Upper lobe of left lung (tissue), 6 donors: ENCODE measurements around the gene MDFI. TPM values are rescaled to one million over a fixed set of nuclear protein-coding genes. Genes with fewer than 3 reads are reported as not detected.

Experiments used
- ATAC-seq, 2 donors: fragments of 200-7000 bp; cut with Tn5 transposase; one replicate each; pipeline ENCODE4 v1.9.1; 2022; ENCODE audit warnings: mild to moderate bottlenecking in 2 of 2, moderate library complexity in 2 of 2; ENCODE audit not compliant: low FRiP score in 2 of 2
- DNase-seq, 2 donors: peaks; one replicate each; pipeline ENCODE4 v3.0.0-alpha.2; 2019 to 2020
- H3K27ac ChIP-seq, 4 donors: fragments of 200-600 bp; sonication (generic); one replicate each; pipeline ENCODE4 v1.5.1; 2016 to 2019
- H3K27me3 ChIP-seq, 4 donors: fragments of 200-600 bp; sonication (generic); one replicate each; pipeline ENCODE4 v1.5.1; 2017 to 2019
- H3K36me3 ChIP-seq, 4 donors: fragments of 200-600 bp; sonication (generic); one replicate each; pipeline ENCODE4 v1.5.1; 2016 to 2019
- H3K4me1 ChIP-seq, 4 donors: fragments of 200-600 bp; sonication (generic); one replicate each; pipeline ENCODE4 v1.5.1; 2018 to 2019
- H3K4me3 ChIP-seq, 4 donors: fragments of 200-600 bp; sonication (generic); one replicate each; pipeline ENCODE4 v1.5.1; 2017 to 2019; ENCODE audit warnings: mild to moderate bottlenecking in 2 of 4, moderate library complexity in 1 of 4
- H3K9me3 ChIP-seq, 4 donors: fragments of 200-600 bp; sonication (generic); one replicate each; pipeline ENCODE4 v1.5.1; 2018 to 2019
- EP300 ChIP-seq, 4 donors: sonication (generic); formaldehyde crosslinking; IDR thresholded peaks; one replicate each; pipeline ENCODE4 v1.5.1; 2017; ENCODE audit warnings: antibody characterized with exemption in 4 of 4, control low read depth in 2 of 4
- POLR2A ChIP-seq, 4 donors: fragments of 450-650 bp; IDR thresholded peaks; one replicate each; pipeline ENCODE4 v1.5.1; 2016 to 2017; ENCODE audit warnings: antibody characterized with exemption in 4 of 4, mild to moderate bottlenecking in 2 of 4
- POLR2AphosphoS5 ChIP-seq, 2 donors: sonication (generic); formaldehyde crosslinking; IDR thresholded peaks; one replicate each; pipeline ENCODE4 v1.5.1; 2017; ENCODE audit warnings: antibody characterized with exemption in 2 of 2
- WGBS, 2 donors: methylation state at CpG; one replicate each; pipeline ENCODE4 v1.1.5; 2017 to 2018; 5-methylcytosine and 5-hydroxymethylcytosine counted together
- total RNA-seq, 6 donors: library from RNA; depleted of rRNA in 4 of 6; stranded (reverse); fragments of >200 nt in 4 of 6; gene quantifications; one replicate each; pipeline versions ENCODE4 v1.1.0 to v1.2.1, GENCODE V29; 2016 to 2021
- TF ChIP-seq, protein P1 (sequence below), 6 experiments: fragments of 450-650 bp in 4 of 6; fragments of 200-600 bp in 2 of 6; sonication (generic) in 2 of 6; IDR thresholded peaks; one replicate each; pipeline ENCODE4 v1.5.1; 2016 to 2019; ENCODE audit warnings: antibody characterized with exemption in 6 of 6
- donor health status: DM: no; HTN: no; CAD: no; lungs with moderate emphysema.
- donor health status: DM: no; HTN: yes; CAD: no; lungs with severe emphysema.

MDFI gene
- total RNA-seq, 6 donors from 2014 or later = 4.9 to 23.4 (median 8.0) TPM

DNA sequence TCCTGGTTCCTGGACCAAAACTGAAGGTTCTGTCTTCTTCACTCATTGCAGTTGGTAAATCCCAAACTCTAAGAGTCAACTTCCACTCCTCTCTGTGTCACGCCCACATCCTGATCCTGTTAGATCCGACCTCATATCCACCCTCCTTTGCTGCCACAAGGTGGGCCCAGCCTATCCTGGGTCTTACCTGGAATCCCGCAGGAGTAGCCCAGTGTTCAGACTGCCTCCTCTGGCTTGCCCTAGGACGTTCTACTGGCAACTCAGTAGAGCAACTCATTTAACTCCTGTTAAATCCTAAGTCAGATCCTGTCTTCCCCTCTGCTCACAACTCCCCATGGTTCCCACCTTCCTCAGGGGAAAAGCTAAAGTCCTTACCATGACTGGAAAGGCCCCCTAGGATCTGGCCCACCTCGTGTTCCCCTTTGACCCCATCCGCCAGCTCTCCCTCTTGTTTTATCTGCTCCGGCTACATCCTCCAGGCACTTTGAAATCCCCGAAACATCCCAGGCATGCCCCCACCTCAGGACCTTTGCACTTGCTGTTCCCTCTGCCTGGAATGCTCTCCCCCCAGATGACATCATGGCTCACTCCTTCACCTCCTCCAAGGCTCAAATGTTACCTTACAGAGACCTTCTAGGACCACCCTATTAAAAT, 53.3 kb downstream of the MDFI start:
- ATAC-seq (no peak), DNase-seq (no peak)
- H3K27ac ChIP-seq = no peak overlapping the region
- 89 to 94% methylated on average over 8 of the region's 8 CpGs for WGBS, 2 donors
- TF ChIP-seq EP300 (IDR thresholded peaks at IDR 0.05) = no peak
- TF ChIP-seq, protein P1, sequence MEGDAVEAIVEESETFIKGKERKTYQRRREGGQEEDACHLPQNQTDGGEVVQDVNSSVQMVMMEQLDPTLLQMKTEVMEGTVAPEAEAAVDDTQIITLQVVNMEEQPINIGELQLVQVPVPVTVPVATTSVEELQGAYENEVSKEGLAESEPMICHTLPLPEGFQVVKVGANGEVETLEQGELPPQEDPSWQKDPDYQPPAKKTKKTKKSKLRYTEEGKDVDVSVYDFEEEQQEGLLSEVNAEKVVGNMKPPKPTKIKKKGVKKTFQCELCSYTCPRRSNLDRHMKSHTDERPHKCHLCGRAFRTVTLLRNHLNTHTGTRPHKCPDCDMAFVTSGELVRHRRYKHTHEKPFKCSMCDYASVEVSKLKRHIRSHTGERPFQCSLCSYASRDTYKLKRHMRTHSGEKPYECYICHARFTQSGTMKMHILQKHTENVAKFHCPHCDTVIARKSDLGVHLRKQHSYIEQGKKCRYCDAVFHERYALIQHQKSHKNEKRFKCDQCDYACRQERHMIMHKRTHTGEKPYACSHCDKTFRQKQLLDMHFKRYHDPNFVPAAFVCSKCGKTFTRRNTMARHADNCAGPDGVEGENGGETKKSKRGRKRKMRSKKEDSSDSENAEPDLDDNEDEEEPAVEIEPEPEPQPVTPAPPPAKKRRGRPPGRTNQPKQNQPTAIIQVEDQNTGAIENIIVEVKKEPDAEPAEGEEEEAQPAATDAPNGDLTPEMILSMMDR (IDR thresholded peaks at IDR 0.05) = no peak
- no peak for TF ChIP-seq POLR2A (IDR thresholded peaks at IDR 0.05)
- no peak for TF ChIP-seq POLR2AphosphoS5 (IDR thresholded peaks at IDR 0.05)
- H3K27me3 ChIP-seq = no peaks in the 10 kb centered on the region
- H3K4me3 ChIP-seq = no peak overlapping the region
- H3K4me1 ChIP-seq = peaks cover 0 to 6% (median 2%) of the 10 kb centered on the region in 4 donors
- H3K9me3 ChIP-seq = no peaks in the 10 kb centered on the region
- H3K36me3 ChIP-seq = peaks cover 17 to 47% (median 33%) of the 10 kb centered on the region in 4 donors

DNA sequence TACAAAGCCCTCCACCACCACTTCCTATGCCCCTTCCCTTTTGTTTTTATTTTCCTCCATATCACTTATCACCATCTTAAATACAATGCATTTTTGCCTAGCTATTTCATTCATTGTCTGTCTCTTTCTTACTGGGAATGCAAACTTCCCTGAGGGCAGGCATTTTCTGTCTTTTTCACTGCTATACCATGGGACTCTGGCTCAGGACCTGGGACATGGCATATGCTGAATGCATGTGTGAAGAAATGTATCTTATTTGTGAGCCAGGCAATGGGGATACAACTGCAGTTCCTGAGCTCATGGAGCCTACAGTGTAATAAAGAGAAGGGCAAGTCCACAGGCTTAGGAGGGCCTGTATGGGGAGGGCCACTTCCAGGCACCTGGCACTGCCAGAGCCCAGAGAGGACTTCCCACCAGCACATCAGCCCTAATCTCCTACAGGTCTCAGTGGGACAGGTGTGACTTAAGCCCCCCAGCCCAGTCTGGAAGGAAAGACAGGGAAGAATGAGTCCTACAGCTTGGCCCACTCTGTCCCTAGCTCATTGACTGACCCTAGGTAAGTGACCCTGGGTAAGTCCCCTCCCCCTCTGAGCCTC, 53.9 kb downstream of the MDFI start:
- no peak for ATAC-seq
- Histone ChIP-seq H3K4me1 (peaks cover 0 to 6% (median 2%) of the 10 kb centered on the region in 4 donors), H3K36me3 (peaks cover 17 to 41% (median 30%) of the 10 kb centered on the region in 4 donors), H3K9me3 (no peaks in the 10 kb centered on the region), H3K27me3 (no peaks in the 10 kb centered on the region), H3K4me3 (no peak overlapping the region), H3K27ac (no peak overlapping the region)
- DNase-seq = no peak
- TF ChIP-seq POLR2AphosphoS5 (IDR thresholded peaks at IDR 0.05) = no peak
- TF ChIP-seq EP300 (IDR thresholded peaks at IDR 0.05) = no peak
- TF ChIP-seq, protein P1 (IDR thresholded peaks at IDR 0.05) = no peak
- TF ChIP-seq POLR2A (IDR thresholded peaks at IDR 0.05) = no peak

- WGBS, 2 donors = 90 to 97% methylated on average over 2 of the region's 2 CpGs
- H3K27me3 ChIP-seq = no peaks in the 10 kb centered on the region
- no peak for DNase-seq
- H3K4me3 ChIP-seq = no peak overlapping the region
- H3K4me1 ChIP-seq = peaks cover 0 to 6% (median 2%) of the 10 kb centered on the region in 4 donors
- no peak overlapping the region for H3K27ac ChIP-seq
- TF ChIP-seq, protein P1 (IDR thresholded peaks at IDR 0.05) = no peak
- TF ChIP-seq POLR2A (IDR thresholded peaks at IDR 0.05) (no peak), EP300 (IDR thresholded peaks at IDR 0.05) (no peak), POLR2AphosphoS5 (IDR thresholded peaks at IDR 0.05) (no peak)
- H3K9me3 ChIP-seq = no peaks in the 10 kb centered on the region
- peaks cover 14 to 38% (median 26%) of the 10 kb centered on the region in 4 donors for H3K36me3 ChIP-seq
- no peak for ATAC-seq
Observed at GRCh38 chr6:41692730-41693129, 54.5 kb downstream of the MDFI start.

DNA sequence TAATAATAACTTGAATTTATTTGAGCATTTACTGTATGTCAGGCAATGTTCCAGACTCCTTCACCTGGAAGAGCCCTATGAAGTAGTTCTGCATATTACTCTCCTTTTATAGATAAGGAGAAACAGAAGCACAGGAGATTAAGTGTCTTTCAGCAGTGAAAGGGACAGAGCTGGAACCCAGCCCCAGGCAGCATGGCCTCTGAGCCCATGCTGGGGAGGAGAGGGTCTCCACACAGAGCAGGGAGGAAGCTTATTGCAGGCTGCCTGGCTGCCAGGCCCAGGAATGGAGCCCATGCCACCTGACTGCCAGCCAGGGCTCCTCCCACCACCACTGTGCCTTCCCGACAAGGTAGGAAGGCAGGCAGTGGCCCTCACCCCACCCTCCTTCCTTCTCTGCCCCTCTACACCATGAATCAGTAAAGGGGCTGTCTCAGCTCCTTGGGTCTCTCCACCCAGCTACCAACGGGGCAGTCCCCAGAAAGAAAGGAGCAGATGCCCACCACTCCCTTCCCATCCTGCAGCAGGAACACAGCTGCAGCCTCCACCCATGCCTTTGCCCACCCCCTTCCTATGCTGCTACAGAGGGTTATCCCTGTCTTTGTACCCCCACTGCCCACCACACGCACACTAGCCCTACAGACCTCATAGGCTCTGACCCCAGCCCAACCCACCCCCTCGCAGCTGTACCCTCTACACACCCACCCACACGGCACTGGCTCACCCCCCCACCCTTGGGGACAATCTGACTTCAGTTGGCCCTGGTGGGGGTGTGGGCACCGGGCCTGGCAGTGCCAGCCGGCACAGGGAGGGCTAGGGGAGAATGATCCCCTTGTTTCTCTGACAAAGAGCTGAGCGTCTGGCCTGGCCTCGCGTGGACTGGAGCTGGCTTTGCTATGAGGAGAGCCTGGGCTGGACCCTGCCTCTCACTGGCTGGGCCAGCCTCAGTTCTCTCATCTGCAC, 55.3 kb downstream of the MDFI start:
- TF ChIP-seq POLR2A (IDR thresholded peaks at IDR 0.05) (no peak), EP300 (IDR thresholded peaks at IDR 0.05) (no peak), POLR2AphosphoS5 (IDR thresholded peaks at IDR 0.05) (no peak)
- TF ChIP-seq, protein P1 (IDR thresholded peaks at IDR 0.05) = no peak

More for the DNA sequence above, 55.3 kb downstream of the MDFI start:
- H3K9me3 ChIP-seq = no peaks in the 10 kb centered on the region
- no peak overlapping the region for H3K27ac ChIP-seq
- WGBS, 2 donors = 68 to 78% methylated on average over 6 to 10 of the region's 10 CpGs
- no peak overlapping the region for H3K4me3 ChIP-seq
- peaks cover 0 to 6% (median 3%) of the 10 kb centered on the region in 4 donors for H3K4me1 ChIP-seq
- DNase-seq (no peak), ATAC-seq (no peak)
- peaks cover 9 to 38% (median 20%) of the 10 kb centered on the region in 4 donors for H3K36me3 ChIP-seq
- H3K27me3 ChIP-seq = no peaks in the 10 kb centered on the region
